Esophagus muscularis mucosa (tissue), 4 donors: ENCODE data around the gene BCL11B. TPM values are rescaled to one million over a fixed set of nuclear protein-coding genes. Genes with fewer than 3 reads are reported as not detected.

Experiments
- DNase-seq: peaks from one replicate; pipeline ENCODE4 v3.0.0-alpha.2; 2017; ENCODE audit errors: extremely low spot score
- H3K27ac ChIP-seq, 4 donors: fragments of 200-600 bp; sonication (generic); replicated peaks in 1 of 4; 1 replicate in 3 of 4; 2 replicates in 1 of 4; pipeline ENCODE4 v1.5.1; 2016 to 2019; ENCODE audit warnings: mild to moderate bottlenecking in 1 of 4
- H3K27me3 ChIP-seq, 4 donors: fragments of 200-600 bp; sonication (generic); one replicate each; pipeline versions ENCODE4 v1.5.1 to v1.6.0; 2016 to 2019
- H3K36me3 ChIP-seq, 4 donors: fragments of 200-600 bp; sonication (generic); one replicate each; pipeline ENCODE4 v1.5.1; 2016 to 2019
- H3K4me1 ChIP-seq, 4 donors: fragments of 200-600 bp; sonication (generic); one replicate each; pipeline ENCODE4 v1.5.1; 2016 to 2019
- H3K4me3 ChIP-seq, 4 donors: fragments of 200-600 bp; sonication (generic); 1 replicate in 2 of 4; 2 replicates in 2 of 4; pipeline ENCODE4 v1.5.1; 2016 to 2019; ENCODE audit warnings: mild to moderate bottlenecking in 4 of 4, moderate library complexity in 1 of 4
- H3K9me3 ChIP-seq, 4 donors: fragments of 200-600 bp; sonication (generic); 1 replicate in 3 of 4; 2 replicates in 1 of 4; pipeline ENCODE4 v1.5.1; 2016 to 2019
- EP300 ChIP-seq: sonication (generic); formaldehyde crosslinking; IDR thresholded peaks from one replicate; pipeline ENCODE4 v1.6.1; 2017; ENCODE audit warnings: antibody characterized with exemption
- POLR2A ChIP-seq: fragments of 450-650 bp; IDR thresholded peaks from one replicate; pipeline ENCODE4 v1.6.1; 2017; ENCODE audit warnings: antibody characterized with exemption, moderate library complexity, mild to moderate bottlenecking, low read depth
- POLR2AphosphoS5 ChIP-seq, 2 donors: sonication (generic); formaldehyde crosslinking; IDR thresholded peaks; one replicate each; pipeline ENCODE4 v1.6.1; 2017; ENCODE audit warnings: antibody characterized with exemption in 2 of 2
- WGBS: methylation state at CpG from one replicate; pipeline ENCODE4 v1.1.5; 2018; 5-methylcytosine and 5-hydroxymethylcytosine counted together
- intact Hi-C: fragments of 100-400 bp; cut with DNase I; formaldehyde crosslinking; loops from one replicate; pipeline ENCODE4 v1.15.1; 2023
- total RNA-seq, 4 donors: library from RNA; depleted of rRNA; stranded (reverse); fragments of >200 nt; gene quantifications; one replicate each; pipeline versions ENCODE4 v1.1.0 to v1.2.1, GENCODE V29; 2016
- TF ChIP-seq, protein P1 (sequence below), 3 experiments: fragments of 200-600 bp in 2 of 3; fragments of 450-650 bp in 1 of 3; sonication (generic) in 2 of 3; IDR thresholded peaks; one replicate each; pipeline ENCODE4 v1.5.1; 2017 to 2019; ENCODE audit warnings: antibody characterized with exemption in 3 of 3, mild to moderate bottlenecking in 2 of 3, moderate library complexity in 1 of 3

Gene BCL11B
- total RNA-seq, 4 donors from 2014 or later, result 0.34 to 0.65 (median 0.46) TPM

DNA sequence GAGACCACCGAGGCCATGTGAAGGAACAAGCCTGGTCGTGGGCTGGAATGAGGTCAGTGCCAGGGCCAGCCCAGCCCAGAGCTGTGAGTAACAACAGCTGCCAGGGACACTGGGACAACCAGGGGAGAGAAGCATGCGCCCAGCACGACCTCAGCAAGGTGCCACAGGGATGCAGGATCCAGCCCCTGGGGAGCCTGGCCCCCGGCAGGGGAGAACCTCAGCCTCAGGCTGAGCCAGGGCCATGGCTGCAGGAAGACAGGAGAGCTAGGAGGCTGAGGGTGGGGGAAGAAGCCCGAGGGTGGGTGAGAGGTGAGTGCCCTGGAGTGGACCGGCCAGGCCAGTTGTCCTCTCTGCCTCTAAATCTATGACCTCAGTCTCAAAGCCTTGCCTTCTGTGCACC is 62.6 kb downstream of the BCL11B start:
- H3K4me3 ChIP-seq, result no peak overlapping the region
- no peaks in the 10 kb centered on the region for H3K4me1 ChIP-seq
- H3K27ac ChIP-seq, result no peak overlapping the region
- DNase-seq, result no peak
- peaks cover 0 to 12% (median 0%) of the 10 kb centered on the region in 4 donors for H3K27me3 ChIP-seq
- no peaks in the 10 kb centered on the region for H3K9me3 ChIP-seq
- intact Hi-C loops, result no loop called here
- TF ChIP-seq, protein P1, sequence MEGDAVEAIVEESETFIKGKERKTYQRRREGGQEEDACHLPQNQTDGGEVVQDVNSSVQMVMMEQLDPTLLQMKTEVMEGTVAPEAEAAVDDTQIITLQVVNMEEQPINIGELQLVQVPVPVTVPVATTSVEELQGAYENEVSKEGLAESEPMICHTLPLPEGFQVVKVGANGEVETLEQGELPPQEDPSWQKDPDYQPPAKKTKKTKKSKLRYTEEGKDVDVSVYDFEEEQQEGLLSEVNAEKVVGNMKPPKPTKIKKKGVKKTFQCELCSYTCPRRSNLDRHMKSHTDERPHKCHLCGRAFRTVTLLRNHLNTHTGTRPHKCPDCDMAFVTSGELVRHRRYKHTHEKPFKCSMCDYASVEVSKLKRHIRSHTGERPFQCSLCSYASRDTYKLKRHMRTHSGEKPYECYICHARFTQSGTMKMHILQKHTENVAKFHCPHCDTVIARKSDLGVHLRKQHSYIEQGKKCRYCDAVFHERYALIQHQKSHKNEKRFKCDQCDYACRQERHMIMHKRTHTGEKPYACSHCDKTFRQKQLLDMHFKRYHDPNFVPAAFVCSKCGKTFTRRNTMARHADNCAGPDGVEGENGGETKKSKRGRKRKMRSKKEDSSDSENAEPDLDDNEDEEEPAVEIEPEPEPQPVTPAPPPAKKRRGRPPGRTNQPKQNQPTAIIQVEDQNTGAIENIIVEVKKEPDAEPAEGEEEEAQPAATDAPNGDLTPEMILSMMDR (IDR thresholded peaks at IDR 0.05), result no peak
- no peak for TF ChIP-seq POLR2A
- TF ChIP-seq POLR2AphosphoS5 (IDR thresholded peaks at IDR 0.05), result no peak
- TF ChIP-seq EP300, result no peak
- H3K36me3 ChIP-seq, result no peaks in the 10 kb centered on the region
- 74% methylated on average over 5 of the region's 7 CpGs for WGBS

DNA sequence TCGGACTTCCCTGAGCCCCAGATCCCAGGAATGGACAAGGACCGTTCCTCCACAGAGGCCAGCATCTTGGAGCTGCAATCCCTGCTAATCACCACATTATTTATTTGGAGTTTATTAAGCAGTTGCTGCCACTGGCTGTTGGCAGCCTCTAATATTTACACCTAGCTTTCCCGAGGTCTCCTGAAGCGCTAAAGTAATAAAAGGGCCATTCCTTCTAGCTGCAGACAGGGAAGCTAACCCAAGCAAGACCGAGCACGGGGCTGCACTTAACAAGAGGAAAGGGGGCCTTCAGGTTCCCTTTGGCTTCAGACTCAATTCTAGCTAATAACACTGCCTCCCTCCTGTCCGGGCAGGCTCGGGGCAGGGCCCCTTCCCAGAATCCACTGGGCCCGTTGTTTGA is 63.7 kb downstream of the BCL11B start:
- H3K27me3 ChIP-seq, result peaks cover 0 to 11% (median 0%) of the 10 kb centered on the region in 4 donors
- no peak for DNase-seq
- H3K27ac ChIP-seq, result no peak overlapping the region
- intact Hi-C loops, result no loop called here
- no peaks in the 10 kb centered on the region for H3K9me3 ChIP-seq
- H3K36me3 ChIP-seq, result no peaks in the 10 kb centered on the region
- TF ChIP-seq, protein P1 (IDR thresholded peaks at IDR 0.05), result no peak
- TF ChIP-seq EP300 (no peak), POLR2A (no peak), POLR2AphosphoS5 (IDR thresholded peaks at IDR 0.05) (no peak)
- H3K4me1 ChIP-seq, result no peaks in the 10 kb centered on the region
- 72% methylated on average over 6 of the region's 9 CpGs for WGBS
- H3K4me3 ChIP-seq, result no peak overlapping the region

DNA sequence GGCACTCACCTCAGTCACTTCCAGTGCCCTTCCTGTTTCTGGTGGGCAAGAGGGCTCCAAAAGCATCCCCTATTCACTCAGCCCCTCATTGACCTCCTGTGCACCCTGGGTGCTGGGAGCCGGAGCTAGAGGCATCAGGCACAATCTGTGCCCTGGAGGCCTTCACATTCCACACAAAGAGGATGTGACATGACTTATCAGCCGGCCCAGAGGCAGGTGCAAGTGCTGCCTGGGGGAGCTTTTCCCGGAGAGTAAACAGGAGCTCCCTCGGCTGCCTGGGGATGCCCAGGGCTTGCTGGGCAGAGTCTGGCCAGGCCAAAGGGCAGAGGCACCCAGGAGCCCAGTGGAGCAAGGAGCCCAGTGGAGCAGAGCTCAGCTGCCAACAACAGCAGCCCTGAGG is 64.5 kb downstream of the BCL11B start:
- H3K27ac ChIP-seq, result no peak overlapping the region
- H3K27me3 ChIP-seq, result peaks cover 0 to 5% (median 0%) of the 10 kb centered on the region in 4 donors
- no peaks in the 10 kb centered on the region for H3K4me1 ChIP-seq
- DNase-seq, result no peak
- TF ChIP-seq POLR2A (no peak), POLR2AphosphoS5 (IDR thresholded peaks at IDR 0.05) (no peak), EP300 (no peak)
- TF ChIP-seq, protein P1 (IDR thresholded peaks at IDR 0.05), result no peak
- intact Hi-C loops, result no loop called here
- WGBS, result no CpG with 5 or more reads among the region's 4 CpGs
- H3K36me3 ChIP-seq, result no peaks in the 10 kb centered on the region
- H3K9me3 ChIP-seq, result no peaks in the 10 kb centered on the region
- no peak overlapping the region for H3K4me3 ChIP-seq

DNA sequence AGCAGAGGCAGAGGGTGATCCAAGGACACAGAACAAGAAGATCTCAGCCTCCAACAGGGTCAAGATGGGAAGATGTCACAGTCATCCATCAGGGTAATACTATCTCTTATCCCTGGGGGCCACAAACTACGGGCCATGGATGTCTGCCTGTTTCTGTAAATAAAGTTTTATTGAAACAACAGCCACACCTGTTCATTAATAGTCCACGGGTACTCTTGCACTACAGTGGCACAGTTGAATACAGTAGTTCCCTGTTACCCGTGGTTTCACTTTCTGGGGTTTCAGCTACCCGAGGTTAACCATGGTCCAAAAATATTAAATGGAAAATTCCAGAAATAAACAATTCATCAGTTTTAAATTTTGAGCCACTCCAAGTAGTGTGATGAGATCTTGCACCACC is 65.9 kb downstream of the BCL11B start:
- intact Hi-C loops, result no loop called here
- 71% methylated on average over 4 of the region's 4 CpGs for WGBS
- H3K4me3 ChIP-seq, result no peak overlapping the region
- H3K9me3 ChIP-seq, result no peaks in the 10 kb centered on the region
- TF ChIP-seq EP300 (no peak), POLR2A (no peak), POLR2AphosphoS5 (IDR thresholded peaks at IDR 0.05) (no peak)
- TF ChIP-seq, protein P1 (IDR thresholded peaks at IDR 0.05), result no peak
- no peak overlapping the region for H3K27ac ChIP-seq
- H3K4me1 ChIP-seq, result no peaks in the 10 kb centered on the region
- no peak for DNase-seq
- H3K36me3 ChIP-seq, result no peaks in the 10 kb centered on the region
- H3K27me3 ChIP-seq, result no peaks in the 10 kb centered on the region

DNA sequence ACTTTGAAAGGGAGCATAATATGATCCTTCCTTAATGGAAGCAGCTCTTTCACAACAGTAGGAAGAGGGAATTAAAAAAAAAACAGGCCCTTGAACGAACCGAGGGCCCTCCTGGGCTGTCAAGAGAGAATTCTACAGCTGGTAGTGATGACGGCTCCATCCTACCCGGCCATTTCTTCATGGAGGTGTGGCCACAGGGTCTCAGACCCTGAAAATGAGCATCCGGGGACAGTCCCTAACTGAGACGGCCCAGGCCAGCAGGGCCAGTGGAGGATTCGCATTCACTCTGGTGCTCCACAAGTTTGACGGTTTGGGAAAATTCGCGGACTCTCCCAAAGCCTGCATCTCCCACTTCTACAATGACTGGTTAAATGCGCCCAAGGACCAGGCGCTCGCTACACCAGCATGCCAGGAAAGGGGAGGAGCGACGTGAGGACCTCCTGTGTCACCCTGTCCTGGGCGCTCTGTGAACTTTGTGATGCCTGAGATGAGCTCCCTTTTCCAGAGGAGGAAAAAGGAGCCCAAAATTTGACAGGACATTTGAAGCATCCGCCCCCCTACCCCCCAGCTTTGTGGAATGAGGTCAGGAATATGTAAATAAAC is 66.8 kb downstream of the BCL11B start:
- Histone ChIP-seq H3K27me3 (peaks cover 0 to 5% (median 0%) of the 10 kb centered on the region in 4 donors), H3K9me3 (no peaks in the 10 kb centered on the region), H3K36me3 (no peaks in the 10 kb centered on the region), H3K27ac (no peak overlapping the region), H3K4me3 (no peak overlapping the region), H3K4me1 (no peaks in the 10 kb centered on the region)
- TF ChIP-seq, protein P1 (IDR thresholded peaks at IDR 0.05), result no peak
- TF ChIP-seq POLR2AphosphoS5 (IDR thresholded peaks at IDR 0.05) (no peak), EP300 (no peak), POLR2A (no peak)
- 79% methylated on average over 17 of the region's 17 CpGs for WGBS
- intact Hi-C loops, result no loop called here
- no peak for DNase-seq
